B cell (primary cell): Measurements from ENCODE around the gene COL11A1. TPM values are rescaled to one million over a fixed set of nuclear protein-coding genes. Genes with fewer than 3 reads are reported as not detected.

Experiments
- ATAC-seq: fragments of 200-7000 bp; cut with Tn5 transposase; one replicate; pipeline ENCODE4 v1.10.0; 2021; ENCODE audit warnings: low read depth, mild to moderate bottlenecking, moderate number of reproducible peaks, moderate library complexity
- CTCF ChIA-PET: fragments of 350-600 bp; sonication (Branson Sonifier 250); formaldehyde crosslinking; loops from one replicate; lab custom pipeline; 2021; ENCODE audit warnings: antibody characterized with exemption, inconsistent platforms; lab: Charles Lee
- POLR2A ChIA-PET: fragments of 350-600 bp; sonication (Branson Sonifier 250); formaldehyde crosslinking; loops from one replicate; lab custom pipeline; 2021; ENCODE audit warnings: antibody characterized with exemption; lab: Charles Lee
- DNase-seq: peaks from one replicate; pipeline ENCODE4 v3.0.0; 2013
- H2AFZ ChIP-seq: 2 replicates; pipeline ENCODE4 v1.6.1; 2012; ENCODE audit warnings: mild to moderate bottlenecking, low read depth, low read length; ENCODE audit not compliant: insufficient read depth, poor library complexity, severe bottlenecking
- H3K27ac ChIP-seq, 2 donors: 1 replicate in 1 of 2; 2 replicates in 1 of 2; pipeline ENCODE4 v1.5.1; 2012 to 2013; ENCODE audit warnings: low read length in 2 of 2, mild to moderate bottlenecking in 2 of 2, moderate library complexity in 1 of 2
- H3K27me3 ChIP-seq, 4 experiments: fragments of 200-600 bp in 1 of 4; sonication (generic) in 1 of 4; replicated peaks in 1 of 4; 1 replicate in 2 of 4; 2 replicates in 2 of 4; pipeline versions ENCODE4 v1.6.1 to v1.7.0; 2013 to 2016; ENCODE audit warnings: low read length in 3 of 4, mild to moderate bottlenecking in 2 of 4, mixed read lengths in 1 of 4, moderate library complexity in 1 of 4; ENCODE audit not compliant: insufficient read depth in 4 of 4, control insufficient read depth in 3 of 4; ENCODE audit errors: control extremely low read depth in 1 of 4
- H3K36me3 ChIP-seq, 2 experiments: replicated peaks in 1 of 2; 1 replicate in 1 of 2; 2 replicates in 1 of 2; pipeline versions ENCODE4 v1.6.1 to v1.7.1; 2013; ENCODE audit warnings: low read length in 1 of 2; ENCODE audit not compliant: insufficient read depth in 2 of 2, control insufficient read depth in 1 of 2; ENCODE audit errors: control extremely low read depth in 1 of 2, extremely low read depth in 1 of 2
- H3K4me1 ChIP-seq, 2 donors: fragments of 200-600 bp in 1 of 2; sonication (generic) in 1 of 2; 1 replicate in 1 of 2; 2 replicates in 1 of 2; pipeline versions ENCODE4 v1.5.1 to v1.6.1; 2013 to 2017; ENCODE audit warnings: low read length in 2 of 2; ENCODE audit not compliant: control insufficient read depth in 2 of 2, insufficient read depth in 2 of 2
- H3K4me2 ChIP-seq: replicated peaks from 2 replicates; pipeline ENCODE3; 2012; ENCODE audit warnings: mild to moderate bottlenecking, low read depth, low read length; ENCODE audit not compliant: poor library complexity, severe bottlenecking
- H3K4me3 ChIP-seq, 5 experiments: fragments of 200-600 bp in 1 of 5; sonication (generic) in 1 of 5; 1 replicate in 3 of 5; 2 replicates in 2 of 5; pipeline versions ENCODE4 v1.5.1 to v1.7.0; 2011 to 2016; ENCODE audit warnings: low read length in 4 of 5, mild to moderate bottlenecking in 4 of 5, low read depth in 2 of 5, control low read depth in 1 of 5, moderate library complexity in 1 of 5; ENCODE audit not compliant: insufficient read depth in 1 of 5; ENCODE audit errors: control extremely low read depth in 1 of 5, extremely low read depth in 1 of 5
- H3K79me2 ChIP-seq: fragments of 200-600 bp; sonication (generic); one replicate; pipeline ENCODE4 v1.6.0; 2016; ENCODE audit warnings: low read length; ENCODE audit not compliant: control insufficient read depth, insufficient read depth
- H3K9ac ChIP-seq: fragments of 200-600 bp; sonication (generic); 2 replicates; pipeline ENCODE4 v1.6.1; 2017; ENCODE audit warnings: mild to moderate bottlenecking, low read length, moderate library complexity
- H3K9me3 ChIP-seq, 3 donors: one replicate each; pipeline versions ENCODE4 v1.6.1 to v1.7.1; 2013; ENCODE audit warnings: low read length in 2 of 3; ENCODE audit not compliant: control insufficient read depth in 2 of 3, insufficient read depth in 1 of 3; ENCODE audit errors: control extremely low read depth in 1 of 3
- H4K20me1 ChIP-seq: 2 replicates; pipeline ENCODE4 v1.6.0; 2012; ENCODE audit warnings: mild to moderate bottlenecking, low read length; ENCODE audit not compliant: insufficient read depth, control insufficient read depth, poor library complexity, severe bottlenecking
- H3K27ac Mint-ChIP-seq: one replicate; pipeline ENCODE4 v1.8.0; 2021; ENCODE audit warnings: mixed read lengths
- H3K27me3 Mint-ChIP-seq: one replicate; pipeline ENCODE4 v1.8.0; 2021; ENCODE audit warnings: mixed read lengths
- H3K4me1 Mint-ChIP-seq: one replicate; pipeline ENCODE4 v1.8.0; 2021; ENCODE audit warnings: mixed read lengths
- H3K4me3 Mint-ChIP-seq: one replicate; pipeline ENCODE4 v1.8.0; 2021; ENCODE audit warnings: mixed read lengths
- H3K9me3 Mint-ChIP-seq: one replicate; pipeline ENCODE4 v1.8.0; 2022; ENCODE audit warnings: mixed read lengths; ENCODE audit not compliant: insufficient read depth
- EZH2 ChIP-seq: IDR thresholded peaks from 2 replicates; pipeline ENCODE4 v1.6.1; 2012; ENCODE audit warnings: borderline replicate concordance, low read depth, mild to moderate bottlenecking, moderate library complexity, low read length; ENCODE audit not compliant: insufficient read depth, poor library complexity, severe bottlenecking
- WGBS: methylation state at CpG from one replicate; pipeline ENCODE4 v1.1.5; 2013; ENCODE audit warnings: missing lambda C conversion rate; ENCODE audit not compliant: insufficient coverage; 5-methylcytosine and 5-hydroxymethylcytosine counted together
- intact Hi-C: fragments of 100-400 bp; cut with micrococcal nuclease; formaldehyde crosslinking; loops from one replicate; pipeline ENCODE4 v1.10.0; 2022
- polyA plus RNA-seq: library from polyadenylated mRNA; depleted of rRNA; stranded (reverse); fragments of >200 nt; gene quantifications from 2 replicates; pipeline ENCODE4 v1.2.3, GENCODE V29; 2012
- total RNA-seq, 2 donors: library from RNA; stranded (reverse); fragments of 120-200 nt in 1 of 2; gene quantifications; 1 replicate in 1 of 2; 2 replicates in 1 of 2; pipeline versions ENCODE4 v1.2.3 to v1.2.4, GENCODE V29; 2013 to 2022
- TF ChIP-seq, protein P1 (sequence below): fragments of 200-600 bp; IDR thresholded peaks from one replicate; pipeline ENCODE4 v1.8.0; 2022; ENCODE audit warnings: antibody characterized with exemption, mild to moderate bottlenecking

COL11A1 gene
- total and polyA plus RNA-seq, 2 donors (not counting 1 experiment from before 2014, with no cell fraction given), result not detected

DNA sequence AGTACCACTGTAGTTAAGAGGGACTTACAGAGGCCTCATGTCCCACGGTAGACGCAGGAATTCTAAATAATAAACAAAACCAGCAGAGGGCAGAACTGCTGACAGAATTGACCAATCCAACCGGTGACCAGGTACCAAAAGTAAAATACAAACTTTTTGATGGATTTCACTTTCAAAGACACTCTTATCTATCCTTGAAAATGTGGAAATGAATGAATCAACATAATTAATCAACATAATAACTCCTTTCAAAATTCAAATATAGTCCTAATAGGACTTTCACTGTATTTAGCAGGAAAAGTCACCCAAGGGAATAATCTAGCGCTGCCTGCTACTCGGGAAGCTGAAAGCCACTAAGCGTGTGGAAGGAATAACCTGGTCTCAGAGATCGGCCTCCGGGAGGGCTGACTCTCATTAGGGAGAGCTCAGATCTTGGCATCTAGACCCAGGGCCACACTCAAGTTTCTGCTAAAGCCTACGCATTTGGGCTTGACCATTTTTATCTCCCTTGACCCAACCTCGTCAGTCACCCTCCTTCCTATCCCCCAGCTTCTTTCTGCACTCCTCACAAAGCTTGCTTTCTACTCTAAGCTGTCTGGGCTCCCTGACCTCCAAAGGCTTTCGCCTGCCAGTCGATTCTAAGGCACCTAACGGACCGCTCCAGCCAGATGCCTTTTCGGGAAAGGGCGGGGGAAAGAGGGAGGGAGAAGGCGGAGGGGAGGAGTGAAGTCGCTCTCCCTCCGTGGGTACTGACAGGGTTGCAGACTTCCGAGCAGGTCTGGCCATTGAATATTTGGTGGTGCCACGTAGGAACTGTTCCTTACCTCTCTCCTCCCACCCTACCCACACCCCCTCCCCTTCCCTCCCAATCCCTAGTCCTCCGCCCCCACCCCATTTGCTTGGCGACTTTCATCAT, 1.6 kb downstream of the COL11A1 start:
- peak overlapping the region in 1 of 5 experiments; percentile 13 for H3K4me3 ChIP-seq
- intact Hi-C loops, result no loop called here
- no peaks in the 10 kb centered on the region for H3K79me2 ChIP-seq
- WGBS, result 4% methylated on average over 11 of the region's 23 CpGs
- H3K27ac ChIP-seq, result no peak overlapping the region
- peaks cover 0 to 3% (median 1%) of the 10 kb centered on the region in 3 donors for H3K9me3 ChIP-seq
- peaks cover 29% of the 10 kb centered on the region for H3K27me3 Mint-ChIP-seq
- DNase-seq (peak; percentile 5), ATAC-seq (no peak)
- H3K27ac Mint-ChIP-seq, result no peak overlapping the region
- H3K4me3 Mint-ChIP-seq, result peak overlapping the region; percentile 54
- CTCF ChIA-PET, result interaction anchor here (1.7 kb wide), 1 partner anchor 408 kb away, joined by 4 read pairs; no protein-coding TSS in a partner anchor
- H3K4me1 ChIP-seq, result peaks cover 5 to 15% of the 10 kb centered on the region in 2 donors
- no peaks in the 10 kb centered on the region for H3K36me3 ChIP-seq
- POLR2A ChIA-PET, result no interaction called here
- peaks cover 12% of the 10 kb centered on the region for H3K4me1 Mint-ChIP-seq
- no peak overlapping the region for H3K9ac ChIP-seq
- peaks cover 0 to 14% (median 10%) of the 10 kb centered on the region in 4 experiments for H3K27me3 ChIP-seq
- TF ChIP-seq, protein P1, sequence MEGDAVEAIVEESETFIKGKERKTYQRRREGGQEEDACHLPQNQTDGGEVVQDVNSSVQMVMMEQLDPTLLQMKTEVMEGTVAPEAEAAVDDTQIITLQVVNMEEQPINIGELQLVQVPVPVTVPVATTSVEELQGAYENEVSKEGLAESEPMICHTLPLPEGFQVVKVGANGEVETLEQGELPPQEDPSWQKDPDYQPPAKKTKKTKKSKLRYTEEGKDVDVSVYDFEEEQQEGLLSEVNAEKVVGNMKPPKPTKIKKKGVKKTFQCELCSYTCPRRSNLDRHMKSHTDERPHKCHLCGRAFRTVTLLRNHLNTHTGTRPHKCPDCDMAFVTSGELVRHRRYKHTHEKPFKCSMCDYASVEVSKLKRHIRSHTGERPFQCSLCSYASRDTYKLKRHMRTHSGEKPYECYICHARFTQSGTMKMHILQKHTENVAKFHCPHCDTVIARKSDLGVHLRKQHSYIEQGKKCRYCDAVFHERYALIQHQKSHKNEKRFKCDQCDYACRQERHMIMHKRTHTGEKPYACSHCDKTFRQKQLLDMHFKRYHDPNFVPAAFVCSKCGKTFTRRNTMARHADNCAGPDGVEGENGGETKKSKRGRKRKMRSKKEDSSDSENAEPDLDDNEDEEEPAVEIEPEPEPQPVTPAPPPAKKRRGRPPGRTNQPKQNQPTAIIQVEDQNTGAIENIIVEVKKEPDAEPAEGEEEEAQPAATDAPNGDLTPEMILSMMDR, result no peak
- no peak for TF ChIP-seq EZH2
- no peaks in the 10 kb centered on the region for H3K9me3 Mint-ChIP-seq
- no peaks in the 10 kb centered on the region for H4K20me1 ChIP-seq
- no peak overlapping the region for H2AFZ ChIP-seq
- H3K4me2 ChIP-seq, result peak overlapping the region; percentile 39

- Histone ChIP-seq H3K79me2 (no peaks in the 10 kb centered on the region), H3K9me3 (peaks cover 0 to 1% (median 0%) of the 10 kb centered on the region in 3 donors), H4K20me1 (no peaks in the 10 kb centered on the region), H3K27ac (no peak overlapping the region), H3K36me3 (no peaks in the 10 kb centered on the region), H3K4me3 (no peak overlapping the region), H2AFZ (no peak overlapping the region), H3K27me3 (peaks cover 0 to 3% (median 0%) of the 10 kb centered on the region in 4 experiments), H3K9ac (no peak overlapping the region), H3K4me2 (no peak overlapping the region), H3K4me1 (peaks cover 0 to 2% of the 10 kb centered on the region in 2 donors)
- Mint-ChIP-seq H3K9me3 (no peaks in the 10 kb centered on the region), H3K4me1 (peaks cover 2% of the 10 kb centered on the region), H3K4me3 (no peak overlapping the region), H3K27me3 (peaks cover 3% of the 10 kb centered on the region), H3K27ac (no peak overlapping the region)
- no CpG with 5 or more reads among the region's 1 CpG for WGBS
- CTCF ChIA-PET, result no interaction called here
- TF ChIP-seq EZH2, result no peak
- TF ChIP-seq, protein P1, result no peak
- DNase-seq (no peak), ATAC-seq (no peak)
- POLR2A ChIA-PET, result no interaction called here
- intact Hi-C loops, result no loop called here
Measured at GRCh38 chr1:103101399-103101798, 6.9 kb downstream of the COL11A1 start.
